NCI-H1436 treated with DMSO at 0.1 percent for 48 hours (cell line): Measurements from ENCODE around the gene IQCH.
"Not testable (repeated sequence)": the region's sequence is repeated elsewhere in the genome, so short reads cannot be mapped to it uniquely, and the experiment has no call there.

ENCODE experiments used
- DNase-seq: peaks from one replicate; lab custom pipeline; 2025; lab: John Stamatoyannopoulos, UW

The IQCH gene

DNA sequence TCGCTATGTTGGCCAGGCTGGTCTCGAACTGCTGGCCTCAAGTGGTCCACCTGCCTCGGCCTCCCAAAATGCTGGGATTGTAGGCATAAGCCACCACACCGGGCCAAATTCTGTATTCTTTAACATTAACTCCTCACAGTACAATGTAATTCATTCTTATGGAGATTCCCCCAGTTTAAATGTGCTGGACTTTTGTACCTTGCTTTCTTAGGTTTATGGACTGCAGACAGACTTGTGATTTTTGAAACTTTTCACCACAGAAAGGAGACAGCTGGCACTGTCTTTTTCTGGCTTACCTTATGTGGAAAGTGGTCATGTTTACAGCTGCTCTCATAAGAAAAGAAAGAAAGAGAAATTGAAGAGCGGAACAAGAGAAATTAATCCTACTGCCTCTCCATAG, 103.8 kb downstream of the IQCH start:
- no peak for DNase-seq

GRCh38 chr15:67358812-67359211, 104.2 kb downstream of the IQCH start:
- no peak for DNase-seq

- DNase-seq = no peak
Measured at GRCh38 chr15:67359431-67360079, 105.0 kb downstream of the IQCH start.

DNA sequence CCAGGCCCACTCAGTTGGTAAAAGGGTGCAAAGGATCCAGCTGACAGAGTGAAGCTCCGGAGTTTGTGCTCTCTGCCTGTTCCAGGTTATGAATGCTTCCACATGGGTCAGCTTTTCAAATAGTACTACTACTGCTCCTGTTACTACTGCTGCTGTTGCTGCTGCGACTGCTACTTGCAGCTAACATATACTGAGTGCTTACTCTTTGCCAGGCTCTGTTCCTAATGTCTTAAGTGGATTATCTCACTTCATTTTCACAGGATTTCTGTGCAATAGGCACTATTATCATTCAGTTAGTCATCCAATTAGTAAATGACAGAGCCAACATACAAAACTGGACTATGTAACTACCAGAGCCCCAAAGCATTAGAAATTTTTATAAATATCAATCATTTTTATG, 106.5 kb downstream of the IQCH start:
- DNase-seq = no peak

- DNase-seq = not testable (repeated sequence)
Measured at GRCh38 chr15:67363712-67364111, 109.1 kb downstream of the IQCH start.

- DNase-seq = no peak
Measured at GRCh38 chr15:67365994-67366393, 111.4 kb downstream of the IQCH start.

DNA sequence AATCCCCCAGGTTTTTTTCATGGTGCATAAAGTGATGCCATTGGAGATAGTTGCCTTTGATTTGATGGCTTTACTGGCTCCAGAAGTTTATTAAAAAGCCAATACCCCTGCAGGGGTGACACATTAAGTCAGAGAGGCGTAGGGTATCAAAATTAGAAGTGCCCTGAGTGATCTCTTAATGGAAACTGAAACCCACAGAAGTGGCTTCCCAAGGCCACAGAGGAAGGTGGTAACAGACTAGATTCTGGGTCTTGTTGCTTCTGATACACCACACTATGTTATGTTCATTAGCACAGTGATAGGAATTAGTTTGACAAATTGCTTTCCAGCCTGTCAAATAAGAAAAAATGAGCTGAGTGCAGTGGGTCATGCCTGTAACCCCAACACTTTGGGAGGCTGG, 112.3 kb downstream of the IQCH start:
- no peak for DNase-seq

- no peak for DNase-seq
Measured at GRCh38 chr15:67369359-67369998, 114.9 kb downstream of the IQCH start.

DNA sequence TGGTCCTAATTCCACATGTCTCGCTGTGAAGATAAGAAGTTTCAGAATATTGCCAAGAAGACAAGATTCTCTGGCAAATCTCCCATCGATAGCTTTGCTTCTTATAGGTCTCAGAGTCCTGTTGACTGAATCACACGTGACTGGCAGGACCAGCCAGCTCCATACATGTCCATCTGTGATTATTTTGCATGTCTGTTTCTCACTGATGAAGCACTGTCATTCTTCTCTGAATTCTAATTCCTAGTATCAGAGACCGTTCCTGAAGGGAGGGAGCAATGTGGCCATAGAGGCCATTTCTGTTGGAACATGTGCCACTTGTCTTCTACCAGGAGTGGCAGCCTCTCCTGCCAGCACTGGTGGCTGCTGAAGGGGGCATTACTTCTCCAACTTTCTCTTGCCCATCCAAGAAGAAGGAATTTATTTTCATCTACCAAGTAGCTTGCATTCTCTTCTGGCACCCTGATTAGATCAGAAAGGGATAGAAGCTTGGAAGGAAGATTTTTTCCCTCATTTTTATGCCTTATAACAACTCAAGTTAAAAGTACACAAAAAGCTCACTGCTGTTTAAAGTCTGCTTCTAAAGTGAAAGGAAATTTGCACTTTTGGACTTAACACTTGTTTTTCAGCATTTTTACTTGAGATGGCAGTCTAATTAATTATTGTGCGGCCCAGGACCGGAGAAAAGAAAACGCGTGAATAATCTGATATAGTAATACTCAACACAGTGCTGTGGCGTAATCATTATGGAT, 115.8 kb downstream of the IQCH start:
- DNase-seq = no peak

DNA sequence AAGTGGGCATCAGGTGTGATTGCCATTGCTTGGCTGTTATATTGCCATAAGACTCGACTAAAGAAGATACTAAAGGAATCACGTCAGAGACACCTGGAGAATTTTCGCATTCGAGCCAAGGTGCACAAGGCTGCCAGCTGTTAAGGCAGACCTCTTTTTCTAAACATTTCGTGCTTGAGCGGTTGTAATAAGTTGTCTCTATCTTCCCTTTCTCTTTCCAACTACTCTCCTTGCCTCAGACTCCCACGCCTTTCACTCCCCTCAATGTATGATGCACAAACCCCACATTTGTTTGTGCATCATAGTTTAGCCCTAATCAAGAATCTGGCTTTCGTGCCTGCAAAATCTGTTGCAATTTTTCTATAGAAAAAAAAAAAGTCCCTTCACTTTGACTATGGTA, 118.0 kb downstream of the IQCH start:
- DNase-seq = no peak

DNA sequence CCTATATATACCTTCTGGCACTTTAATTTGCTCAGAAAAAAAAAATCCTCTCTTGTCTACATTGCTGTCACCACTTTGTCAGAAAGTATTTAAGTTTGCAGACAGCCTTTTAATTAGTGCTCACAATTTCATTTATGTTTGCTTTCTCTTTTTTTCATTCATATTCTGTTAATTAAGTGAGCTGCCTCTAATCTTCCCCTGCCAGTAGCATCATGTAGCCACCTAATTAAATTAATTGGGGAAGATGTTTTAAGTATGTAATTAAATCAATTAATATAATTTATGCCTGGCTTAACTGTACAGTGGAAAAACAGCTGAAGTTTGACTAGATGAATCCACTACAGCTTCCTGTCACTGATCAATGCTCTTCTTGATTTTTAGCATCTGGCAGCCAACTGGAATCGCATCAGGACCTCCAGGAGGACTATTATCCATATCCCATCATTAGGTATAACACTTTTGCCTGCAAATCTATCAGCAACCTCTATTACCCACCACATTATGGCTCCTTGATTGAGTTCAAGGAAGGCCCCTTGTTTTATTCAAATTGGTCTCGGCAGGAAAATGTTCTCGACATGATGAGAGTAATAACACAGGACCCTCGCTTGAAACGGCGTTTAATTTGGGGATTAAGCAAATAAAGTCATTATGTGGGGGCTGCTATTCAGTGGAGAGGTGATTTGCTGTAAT, 118.5 kb downstream of the IQCH start:
- DNase-seq = no peak

DNA sequence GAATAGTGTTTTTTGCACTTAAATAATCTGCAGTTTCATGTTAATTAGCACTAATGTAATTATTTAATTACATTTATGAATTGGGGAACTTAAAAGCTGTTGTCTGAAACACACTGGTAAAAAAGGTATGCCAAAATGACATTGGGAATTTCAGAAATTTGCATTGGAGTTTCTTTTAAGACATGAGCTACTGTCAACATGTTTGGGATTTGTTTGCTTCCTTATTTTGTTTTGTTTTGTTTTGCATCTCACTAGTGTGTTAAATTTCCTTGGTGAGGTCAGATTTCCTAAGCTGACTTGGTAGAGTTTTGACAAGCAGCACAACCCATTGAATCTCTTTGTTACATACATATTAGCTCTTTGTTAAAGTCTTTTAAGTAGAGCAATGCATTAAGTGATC, 119.4 kb downstream of the IQCH start:
- DNase-seq = no peak

GRCh38 chr15:67379530-67379929, 124.9 kb downstream of the IQCH start:
- no peak for DNase-seq

- no peak for DNase-seq
Measured at GRCh38 chr15:67380921-67381320, 126.3 kb downstream of the IQCH start.

- no peak for DNase-seq
Measured at GRCh38 chr15:67381416-67382045, 126.9 kb downstream of the IQCH start.

DNA sequence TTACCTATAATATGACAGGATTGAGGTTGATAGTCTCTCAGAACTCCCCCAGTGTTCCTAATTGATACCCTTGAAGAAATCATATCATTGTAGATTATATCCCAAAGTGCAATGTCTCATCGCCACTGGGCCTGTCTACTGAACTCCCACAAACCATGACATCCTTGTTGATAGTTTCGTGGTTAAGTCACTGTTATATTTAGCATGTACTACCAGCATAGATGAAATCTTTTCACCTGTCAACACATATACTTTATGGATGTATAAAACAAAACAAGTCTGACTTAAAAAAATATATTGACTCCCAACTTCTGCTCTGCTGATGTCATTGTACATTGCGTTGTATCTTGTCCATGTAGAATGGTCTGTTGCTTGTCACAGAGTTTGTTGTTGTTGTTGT, 128.1 kb downstream of the IQCH start:
- no peak for DNase-seq

GRCh38 chr15:67383899-67384298, 129.3 kb downstream of the IQCH start:
- DNase-seq = no peak

DNA sequence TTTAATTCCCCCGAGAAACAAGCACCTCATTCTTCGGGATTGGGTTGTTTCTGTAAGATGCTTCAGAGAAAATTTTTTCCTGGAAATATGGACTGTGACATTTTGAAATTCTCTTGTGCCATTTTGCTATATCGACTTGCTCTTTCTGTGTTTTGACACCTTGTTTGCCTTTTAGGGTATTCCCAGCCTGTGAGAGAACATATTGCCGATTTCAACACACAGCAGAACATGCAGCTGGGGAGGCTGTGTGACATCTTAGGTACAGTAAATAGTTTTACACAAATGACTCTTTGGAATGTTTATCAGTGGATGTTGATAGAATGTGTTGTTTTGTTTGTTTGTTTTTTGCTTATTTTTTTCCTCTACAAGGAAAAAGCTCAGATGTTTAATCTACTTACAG, 130.2 kb downstream of the IQCH start:
- DNase-seq = no peak

- DNase-seq = no peak
Measured at GRCh38 chr15:67385971-67386370, 131.4 kb downstream of the IQCH start.

DNA sequence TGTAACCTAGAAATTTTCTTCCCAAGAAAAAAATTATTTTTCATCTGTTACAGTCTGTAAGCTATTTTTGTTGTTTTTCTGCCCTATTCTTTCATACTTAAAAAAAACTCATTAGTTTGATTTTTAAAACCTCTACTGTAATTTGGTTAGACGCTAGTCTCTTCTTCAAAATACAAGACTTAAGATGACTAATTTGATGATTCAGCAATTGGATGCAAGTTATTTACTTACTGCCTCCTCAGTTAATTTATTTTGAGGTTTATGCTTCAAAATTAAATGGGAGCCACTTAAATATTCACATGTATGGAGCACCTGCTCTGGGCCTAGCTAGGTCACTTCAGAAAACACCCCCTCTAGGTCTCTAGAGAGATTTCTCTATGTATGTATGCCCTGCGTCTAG, 132.4 kb downstream of the IQCH start:
- DNase-seq = no peak

DNA sequence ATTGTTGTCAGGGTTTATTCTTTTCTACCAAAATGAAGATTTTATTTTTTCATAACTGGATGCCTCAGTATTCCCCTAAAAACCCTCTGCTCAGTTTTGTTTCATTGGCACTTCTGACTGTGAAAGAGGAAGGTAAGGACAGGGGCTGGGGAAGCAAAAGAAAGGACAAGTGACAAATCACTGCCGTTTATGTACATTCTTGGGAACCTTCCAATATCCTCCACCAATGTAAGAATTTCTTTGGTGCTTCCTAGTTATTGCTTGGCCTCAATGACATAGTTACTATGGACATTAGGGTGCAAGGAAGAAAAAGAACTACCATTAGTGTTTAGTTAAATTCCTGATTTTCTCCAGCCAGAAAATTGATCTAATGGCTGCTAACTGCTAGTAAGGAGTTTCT, 135.4 kb downstream of the IQCH start:
- no peak for DNase-seq

GRCh38 chr15:67394873-67395639, 140.5 kb downstream of the IQCH start:
- no peak for DNase-seq
